Measurements from ENCODE around the gene GKN1.

GKN1 gene

DNA sequence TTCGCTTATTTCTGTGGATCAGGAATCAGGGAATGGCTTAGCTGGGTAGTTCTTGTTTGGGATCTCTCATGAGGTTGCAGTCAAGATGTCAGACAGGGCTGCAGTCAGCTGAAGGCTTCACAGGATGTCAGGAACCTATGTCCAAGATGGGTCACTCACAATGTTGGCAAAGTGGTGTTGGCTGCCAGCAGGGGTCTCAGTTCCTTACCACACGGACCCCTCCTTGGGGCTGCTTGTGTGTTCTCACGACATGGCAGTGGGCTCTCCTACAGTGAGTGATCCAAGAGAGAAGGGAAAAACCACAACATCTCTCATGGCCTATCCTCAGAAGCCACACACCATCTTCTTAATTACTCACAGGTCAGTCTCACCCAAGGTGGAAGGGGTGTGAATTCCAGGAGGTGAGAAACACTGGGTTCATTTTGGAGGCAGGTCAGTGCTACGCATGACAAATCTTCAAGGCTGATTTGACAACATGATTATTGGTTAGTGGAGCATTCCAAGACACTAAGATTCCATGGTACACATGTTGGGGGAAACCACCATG is 37.2 kb downstream of the GKN1 start:
- DNase-seq, result no peak

DNA sequence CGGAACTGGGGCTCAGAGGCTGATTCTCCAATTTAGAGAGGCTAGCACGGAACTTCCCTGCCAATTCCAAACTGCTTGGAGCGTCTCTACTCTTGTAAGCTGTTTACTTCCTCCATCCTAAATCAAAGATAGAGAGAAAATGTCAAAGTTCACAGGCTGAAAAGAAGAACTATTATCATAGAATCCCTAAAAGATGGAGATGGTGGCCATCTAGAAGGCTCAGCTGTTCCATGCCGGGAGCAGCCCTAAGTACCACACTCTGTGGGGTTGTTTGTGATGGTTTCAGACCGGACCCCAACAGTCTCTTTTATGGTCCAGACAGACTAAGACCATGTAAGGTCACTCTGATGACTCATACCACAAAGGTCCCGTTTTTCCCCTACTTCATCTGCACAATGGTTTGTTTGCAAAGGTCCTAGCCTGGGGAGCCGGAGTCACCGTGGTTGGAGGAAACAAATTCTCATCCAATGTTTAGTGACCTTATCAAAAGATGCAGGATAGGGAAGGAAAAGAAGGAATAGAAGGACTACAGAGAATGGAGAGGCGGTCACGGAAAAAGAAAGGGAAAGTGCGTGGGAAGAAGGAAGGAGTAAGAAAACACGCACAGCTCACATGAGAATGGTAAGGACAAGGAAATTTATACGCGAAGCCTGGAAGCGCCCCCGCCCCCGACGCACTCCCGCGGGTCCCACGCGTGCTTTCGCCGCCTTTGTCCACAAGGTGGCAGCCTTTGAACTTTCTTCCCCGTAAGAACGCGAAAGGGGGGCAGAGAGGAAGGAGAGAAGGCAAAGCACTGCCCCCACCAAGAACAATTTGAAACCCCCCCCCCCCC is 38.1 kb downstream of the GKN1 start:
- peak; percentile 21 for DNase-seq

DNA sequence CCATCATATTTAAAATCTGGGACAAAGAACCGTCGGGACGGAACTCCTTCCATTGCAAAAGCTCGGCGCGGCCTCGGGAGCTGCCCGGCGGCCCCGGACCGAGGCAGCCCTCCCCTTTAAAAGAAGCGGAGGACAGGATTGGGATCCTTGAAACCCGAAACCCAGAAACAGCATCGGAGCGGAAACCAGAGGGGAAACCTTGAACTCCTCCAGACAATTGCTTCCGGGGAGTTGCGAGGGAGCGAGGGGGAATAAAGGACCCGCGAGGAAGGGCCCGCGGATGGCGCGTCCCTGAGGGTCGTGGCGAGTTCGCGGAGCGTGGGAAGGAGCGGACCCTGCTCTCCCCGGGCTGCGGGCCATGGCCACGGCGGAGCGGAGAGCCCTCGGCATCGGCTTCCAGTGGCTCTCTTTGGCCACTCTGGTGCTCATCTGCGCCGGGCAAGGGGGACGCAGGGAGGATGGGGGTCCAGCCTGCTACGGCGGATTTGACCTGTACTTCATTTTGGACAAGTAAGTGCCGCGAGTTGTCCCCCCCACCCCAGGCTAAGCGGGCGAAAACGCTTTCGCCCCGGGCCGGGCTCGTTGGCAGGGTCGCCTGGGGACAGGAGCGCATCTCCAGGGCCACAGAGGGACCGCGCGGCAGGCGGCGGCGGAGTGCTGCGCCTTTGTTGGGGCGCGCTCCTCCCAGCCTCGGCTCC is 38.9 kb downstream of the GKN1 start, which contains the start of gene ANTXR1:
ANTXR1 (plus strand) TSS at position 38 of the 698 bp plus-strand sequence; CDS start at position 359, 321 bp downstream.
- DNase-seq, result no peak

DNA sequence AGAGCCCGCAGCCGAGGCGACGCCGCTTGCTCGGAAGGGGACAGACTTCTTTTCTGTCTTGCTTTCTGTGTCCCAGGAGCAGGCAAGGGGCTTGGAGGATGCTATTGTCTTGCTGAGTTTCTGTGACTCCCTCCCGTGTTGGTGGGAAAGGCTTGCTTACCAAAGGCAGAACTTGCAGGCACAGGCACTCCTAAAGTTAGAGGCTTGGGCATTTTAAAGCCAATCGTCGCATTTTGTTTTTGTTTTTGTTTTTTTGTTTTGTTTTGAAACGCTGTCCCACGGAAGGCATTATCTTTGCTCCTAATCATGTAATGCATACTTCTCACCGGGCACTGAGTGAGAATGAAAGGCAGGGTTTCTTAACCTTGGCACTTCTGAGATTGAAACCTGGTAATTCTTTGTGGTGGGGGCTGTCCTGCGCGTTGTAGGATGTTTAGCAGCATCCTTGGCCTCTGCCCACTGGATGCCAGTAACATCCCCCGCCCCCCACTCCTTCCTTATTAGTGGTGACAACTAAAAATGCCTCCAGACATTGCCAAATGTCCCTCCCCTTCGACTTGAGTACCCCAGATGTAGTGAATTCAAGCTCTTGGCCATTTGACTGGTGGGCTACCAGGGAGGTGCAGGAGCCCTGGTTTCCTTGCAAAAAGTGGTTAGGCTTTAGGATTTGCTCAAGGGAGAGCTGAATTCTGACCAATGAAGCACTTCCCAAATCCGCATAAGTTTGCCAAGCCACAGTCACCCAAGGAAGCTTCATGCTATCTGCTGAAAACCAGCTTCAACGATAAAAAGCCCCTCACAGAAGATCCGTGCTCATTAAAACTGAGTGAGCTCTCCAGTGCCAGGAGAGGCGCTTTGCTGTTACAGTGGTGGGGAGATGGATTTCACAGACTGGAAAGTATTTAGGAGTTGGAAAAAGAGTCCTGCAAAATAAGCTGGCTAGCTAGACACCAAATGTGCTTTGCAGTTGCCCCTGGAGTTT is 39.7 kb downstream of the GKN1 start:
- no peak for DNase-seq

DNA sequence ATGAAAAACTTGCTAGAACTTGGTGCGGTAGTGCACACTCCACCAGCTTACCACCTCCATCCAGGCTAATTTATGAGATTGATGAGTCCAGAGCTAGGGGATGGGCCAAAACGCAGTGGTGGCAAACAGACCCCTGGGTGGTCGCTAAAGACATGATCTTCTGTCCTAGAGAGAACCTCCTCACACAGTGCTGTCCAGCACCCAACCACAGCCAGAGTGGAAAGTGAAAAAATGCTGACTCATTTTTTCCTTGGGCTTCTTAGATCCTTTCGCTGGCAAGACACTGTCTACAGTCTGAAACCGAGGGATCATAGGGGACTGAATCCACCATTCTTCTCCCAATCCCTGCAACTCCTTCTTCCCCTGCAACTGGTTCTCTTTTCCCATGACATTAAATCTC is 42.6 kb downstream of the GKN1 start:
- no peak for DNase-seq

DNA sequence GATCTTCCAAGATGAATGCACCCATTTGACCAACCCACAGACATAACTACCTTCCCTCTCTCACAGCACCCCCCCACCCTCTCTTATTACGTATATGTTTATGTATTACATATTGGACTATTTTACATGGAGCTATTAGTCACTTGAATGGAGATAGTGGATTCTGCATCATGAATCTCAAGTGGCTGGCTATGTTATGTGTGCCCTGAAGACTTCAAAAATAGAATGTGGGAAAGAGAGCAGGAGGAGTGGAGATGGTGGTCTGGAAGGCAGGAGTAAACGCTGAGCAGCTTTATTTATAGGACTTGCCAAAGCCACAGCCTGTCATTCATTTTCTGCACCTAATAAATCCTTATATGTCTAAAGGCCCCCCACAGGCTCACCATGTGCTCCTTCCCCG is 43.4 kb downstream of the GKN1 start:
- DNase-seq, result no peak

DNA sequence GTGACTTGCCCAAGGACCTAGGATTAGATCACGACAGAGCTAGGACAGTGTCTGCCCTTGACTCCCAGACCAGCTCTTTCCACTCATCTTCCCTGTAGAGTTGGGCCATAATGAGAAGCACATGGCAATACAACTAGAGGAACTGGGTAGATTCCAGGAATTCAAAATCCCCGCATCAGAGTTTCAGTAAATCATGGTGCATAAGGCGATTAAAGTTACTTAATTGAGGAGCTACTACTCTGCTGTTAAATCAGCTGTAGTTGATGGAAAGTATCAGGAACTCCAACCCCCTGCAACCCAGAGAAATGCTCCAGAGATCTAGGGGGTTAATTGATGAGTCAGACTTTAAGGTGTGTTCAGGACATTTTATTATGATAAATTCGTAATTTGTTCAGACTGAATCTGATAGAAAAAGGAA is 44.3 kb downstream of the GKN1 start:
- DNase-seq, result no peak

DNA sequence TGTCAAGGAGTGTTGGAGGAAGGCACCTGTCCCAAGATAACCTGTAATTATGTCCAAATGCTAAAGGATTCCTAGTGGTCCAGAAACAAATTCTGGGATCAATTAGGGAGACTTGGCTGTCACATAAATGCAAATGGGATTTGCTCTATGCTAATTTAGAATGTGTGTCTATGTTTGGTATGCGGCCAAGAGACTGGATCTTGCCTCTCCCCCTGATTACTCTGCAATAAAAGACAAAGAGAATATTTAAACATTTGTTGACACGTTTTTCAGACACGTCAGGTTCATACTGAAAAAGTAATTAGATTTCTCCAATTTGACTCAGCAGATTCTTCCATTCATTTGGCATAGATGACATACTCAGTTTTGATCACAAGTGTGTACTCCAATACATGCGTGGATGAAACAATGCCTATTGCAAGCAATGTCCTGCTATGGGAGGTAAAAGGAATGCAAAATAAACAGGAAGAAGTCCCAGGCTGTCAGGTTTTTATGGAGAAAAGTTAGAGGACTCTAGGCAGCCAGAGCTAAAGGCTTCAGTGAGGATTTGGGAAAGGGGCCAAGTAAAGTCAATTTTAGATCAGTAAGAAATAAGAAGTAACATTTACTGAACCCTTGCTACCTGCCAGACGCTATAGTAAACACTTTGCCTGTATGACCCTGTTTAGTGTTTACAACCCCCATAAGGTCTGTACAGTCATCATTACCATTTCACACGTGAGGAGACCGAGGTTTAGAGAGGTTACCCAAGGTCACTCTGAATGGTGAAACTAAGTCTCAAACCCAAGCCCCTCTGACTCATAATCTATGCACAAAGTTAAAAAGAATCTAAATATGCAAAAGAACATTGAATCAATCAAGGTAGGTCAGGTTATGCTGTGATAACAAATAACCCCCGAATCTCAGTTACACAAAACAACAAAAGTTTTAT is 46.3 kb downstream of the GKN1 start:
- no peak for DNase-seq

DNA sequence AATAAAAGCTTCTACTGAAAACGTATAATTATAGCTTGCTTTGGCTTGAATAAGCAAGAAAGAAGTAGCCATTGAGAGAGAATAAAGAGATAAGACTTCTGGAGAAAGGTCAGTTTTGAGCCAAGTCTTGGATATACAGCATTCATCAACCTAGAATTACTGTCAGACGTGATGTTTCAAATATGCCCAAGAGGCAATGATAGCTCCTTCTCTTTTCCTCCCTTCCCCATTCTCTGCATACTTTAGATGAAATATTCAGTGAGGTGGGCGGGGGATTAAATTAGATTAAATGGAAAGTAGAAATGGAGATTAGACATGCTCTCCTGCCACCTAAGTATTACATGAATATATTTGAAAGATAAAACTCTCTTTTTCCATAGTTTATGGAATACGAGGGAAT is 47.3 kb downstream of the GKN1 start:
- DNase-seq, result no peak

DNA sequence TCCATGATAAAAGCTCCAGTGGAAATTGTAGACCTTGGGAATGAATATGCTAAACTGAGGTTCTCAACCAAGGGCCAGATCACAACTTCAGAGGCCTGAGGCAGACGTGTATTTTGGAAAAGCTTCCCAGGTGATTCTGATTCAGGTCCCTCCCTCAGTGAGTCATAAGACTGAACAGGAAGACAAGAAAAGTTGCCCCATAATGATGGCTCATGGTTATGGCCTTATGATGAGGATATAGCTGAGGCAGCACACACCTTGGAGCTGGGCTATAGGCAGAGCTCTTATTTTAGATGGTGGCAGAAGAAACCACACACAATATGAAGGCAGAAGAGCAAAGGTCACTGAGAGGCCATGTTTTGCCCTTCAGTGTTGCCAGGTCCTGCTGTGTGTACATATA is 48.1 kb downstream of the GKN1 start:
- DNase-seq, result no peak

DNA sequence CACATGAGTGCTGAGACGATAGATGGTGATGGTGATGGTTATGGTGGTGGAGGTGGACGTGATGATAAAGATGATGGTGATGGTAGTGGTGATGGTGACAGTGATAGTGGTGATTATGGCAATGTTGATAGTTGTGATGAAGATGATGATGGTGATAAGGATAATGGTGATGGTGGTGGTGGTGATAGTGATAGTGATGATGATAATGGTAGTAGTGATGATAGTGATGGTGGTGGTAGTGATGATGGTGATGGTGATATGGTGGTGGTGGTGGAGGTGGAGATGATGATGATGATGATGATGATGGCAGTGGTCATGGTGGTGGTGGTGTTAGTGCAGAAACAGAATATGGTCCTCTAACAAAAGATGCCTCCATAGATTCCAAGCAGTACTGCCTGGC is 48.8 kb downstream of the GKN1 start:
- no peak for DNase-seq

DNA sequence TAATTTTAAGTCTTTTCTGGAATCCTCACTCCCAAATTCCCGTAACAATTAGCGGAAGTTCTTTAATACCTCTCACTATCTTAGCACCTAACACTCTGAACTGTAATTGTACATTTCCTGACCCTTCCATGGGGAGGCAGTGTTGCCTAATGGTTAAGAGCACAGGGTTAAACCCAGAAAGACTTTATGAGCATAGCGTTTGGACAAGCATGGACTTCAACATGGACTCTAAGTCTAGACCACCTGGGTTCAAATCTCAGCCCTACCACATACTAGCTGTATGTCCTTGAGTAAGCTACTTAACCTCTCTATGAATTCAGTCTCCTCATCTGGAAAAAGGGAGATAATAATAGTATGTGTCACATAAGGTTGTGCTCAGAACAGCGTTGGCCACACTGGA is 51.6 kb downstream of the GKN1 start:
- DNase-seq, result peak; percentile 62

DNA sequence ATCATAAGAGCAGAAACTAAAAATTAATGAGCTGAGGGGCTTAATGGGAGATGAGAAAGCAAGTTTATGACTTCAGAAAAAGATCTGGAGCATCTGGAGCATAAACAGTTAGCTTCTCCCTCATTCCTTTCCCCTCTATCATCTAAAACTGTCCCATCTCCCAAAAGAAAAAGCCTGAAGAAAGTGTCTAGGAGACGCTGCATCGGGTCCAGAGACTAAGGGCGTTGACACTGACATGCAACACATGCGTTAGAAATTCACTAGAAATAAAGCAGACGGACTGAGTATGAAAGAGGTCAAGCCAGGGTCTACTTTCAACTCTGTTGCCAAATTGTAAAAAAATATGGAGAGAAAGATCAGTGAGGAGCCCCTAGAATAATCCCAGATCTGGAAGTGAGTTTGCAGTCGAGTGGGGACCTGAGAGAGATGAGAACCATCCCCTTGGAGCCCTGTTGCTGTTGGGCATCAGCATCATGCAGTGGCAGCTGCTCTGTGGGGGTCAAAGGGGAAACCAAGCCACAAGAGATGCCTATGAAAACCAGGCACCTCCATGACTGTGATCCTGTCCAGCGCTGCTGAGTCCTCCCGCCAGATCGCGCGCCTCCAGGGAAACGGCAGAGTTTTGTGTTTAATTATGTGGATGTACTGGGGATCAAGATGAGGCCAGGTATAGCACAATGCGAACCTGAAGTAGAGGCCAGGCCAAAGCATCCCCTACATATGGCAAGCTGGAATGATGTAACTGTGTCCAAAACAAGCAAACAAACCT is 52.4 kb downstream of the GKN1 start:
- no peak for DNase-seq

All from inflammatory macrophage treated with lipopolysaccharide for 4 hours (primary cell).